K562 (cell line): ENCODE data around the gene GNRHR. TPM values are rescaled to one million over a fixed set of nuclear protein-coding genes. Genes with fewer than 3 reads are reported as not detected.

Source experiments
- BACH1 ChIP-seq: fragments of 200-800 bp; sonication (Bioruptor generic); IDR thresholded peaks from 2 replicates; pipeline ENCODE4 v1.6.1; 2016; ENCODE audit warnings: missing genetic modification characterization, missing compliant biosample characterization
- CBX5 ChIP-seq: IDR thresholded peaks from 2 replicates; pipeline ENCODE4 v1.6.1; 2014; ENCODE audit warnings: low read depth, borderline replicate concordance
- CXXC5 ChIP-seq: fragments of 250-450 bp; sonication (Bioruptor Pico); IDR thresholded peaks from 2 replicates; pipeline ENCODE4 v1.8.0; 2022; ENCODE audit warnings: inconsistent platforms, mild to moderate bottlenecking, moderate library complexity
- DACH1 ChIP-seq: fragments of 450-650 bp; IDR thresholded peaks from 2 replicates; pipeline ENCODE4 v1.6.1; 2018; ENCODE audit not compliant: partially characterized antibody
- EHMT2 ChIP-seq: fragments of 450-650 bp; IDR thresholded peaks from 2 replicates; pipeline ENCODE4 v1.6.1; 2018; ENCODE audit warnings: antibody characterized with exemption
- EP400 ChIP-seq: fragments of 450-650 bp; IDR thresholded peaks from 2 replicates; pipeline ENCODE4 v1.6.1; 2017; ENCODE audit warnings: antibody characterized with exemption, mild to moderate bottlenecking, moderate library complexity
- FOXK1 ChIP-seq: sonication (generic); formaldehyde crosslinking; IDR thresholded peaks from 2 replicates; pipeline ENCODE4 v1.8.0; 2022; ENCODE audit warnings: missing genetic modification reagents, mild to moderate bottlenecking, borderline replicate concordance
- GABPB1 ChIP-seq: sonication (generic); formaldehyde crosslinking; IDR thresholded peaks from 2 replicates; pipeline ENCODE4 v1.8.0; 2022; ENCODE audit warnings: mild to moderate bottlenecking, missing genetic modification reagents
- HCFC1 ChIP-seq: IDR thresholded peaks from 2 replicates; pipeline ENCODE4 v1.6.1; 2012; ENCODE audit warnings: low read depth, low read length, improper control_type of control experiment
- HOXB6 ChIP-seq: fragments of 250-450 bp; sonication (Bioruptor Pico); IDR thresholded peaks from 2 replicates; pipeline ENCODE4 v1.5.1; 2022; ENCODE audit warnings: mild to moderate bottlenecking, borderline replicate concordance
- KDM4B ChIP-seq, 2 experiments: fragments of 450-650 bp in 1 of 2; sonication (generic) in 1 of 2; IDR thresholded peaks; 2 replicates each; pipeline ENCODE4 v1.6.1; 2016 to 2017; ENCODE audit warnings: borderline replicate concordance in 2 of 2, antibody characterized with exemption in 1 of 2, low read depth in 1 of 2, mild to moderate bottlenecking in 1 of 2
- KLF1 ChIP-seq: fragments of 450-650 bp; IDR thresholded peaks from 2 replicates; pipeline ENCODE4 v1.6.1; 2016; ENCODE audit warnings: missing genetic modification characterization, missing compliant biosample characterization
- KLF10 ChIP-seq: fragments of 250-450 bp; sonication (Bioruptor Pico); IDR thresholded peaks from 2 replicates; pipeline ENCODE4 v1.6.1; 2021; ENCODE audit warnings: matching md5 sums
- KLF6 ChIP-seq: fragments of 250-450 bp; sonication (Bioruptor Pico); IDR thresholded peaks from 2 replicates; pipeline ENCODE4 v1.4.0; 2020; ENCODE audit warnings: mild to moderate bottlenecking, moderate library complexity, borderline replicate concordance
- MEIS2 ChIP-seq: fragments of 450-650 bp; IDR thresholded peaks from 2 replicates; pipeline ENCODE4 v1.6.1; 2014; ENCODE audit warnings: mild to moderate bottlenecking; ENCODE audit not compliant: partially characterized antibody
- POLR2H ChIP-seq: IDR thresholded peaks from 2 replicates; pipeline ENCODE4 v1.6.1; 2016; ENCODE audit warnings: missing genetic modification characterization, low read depth, mild to moderate bottlenecking, control low read depth, missing compliant biosample characterization, moderate library complexity
- SMAD1 ChIP-seq: fragments of 150-350 bp; IDR thresholded peaks from 2 replicates; pipeline ENCODE4 v1.6.1; 2014; ENCODE audit warnings: low read length, low read depth; ENCODE audit not compliant: partially characterized antibody
- SP1 ChIP-seq: sonication (generic); formaldehyde crosslinking; IDR thresholded peaks from 2 replicates; pipeline ENCODE4 v1.8.1; 2022; ENCODE audit warnings: mild to moderate bottlenecking, missing genetic modification reagents
- TGIF2 ChIP-seq: sonication (generic); formaldehyde crosslinking; IDR thresholded peaks from 2 replicates; pipeline ENCODE4 v1.8.1; 2022; ENCODE audit warnings: mild to moderate bottlenecking, missing genetic modification reagents, moderate library complexity
- YY1 ChIP-seq, 3 experiments: IDR thresholded peaks; 2 replicates each; pipeline ENCODE4 v1.6.1; 2011; ENCODE audit warnings: low read length in 2 of 3, mild to moderate bottlenecking in 2 of 3, moderate library complexity in 2 of 3, borderline replicate concordance in 1 of 3, control low read depth in 1 of 3, low read depth in 1 of 3; ENCODE audit not compliant: insufficient read depth in 3 of 3, insufficient replicate concordance in 2 of 3, control insufficient read depth in 1 of 3, insufficient read length in 1 of 3; ENCODE audit errors: extremely low read depth in 1 of 3
- ZFPM2 ChIP-seq: fragments of 250-450 bp; sonication (Bioruptor Pico); IDR thresholded peaks from 2 replicates; pipeline ENCODE4 v1.5.1; 2022; ENCODE audit warnings: mild to moderate bottlenecking
- ZNF143 ChIP-seq: sonication (generic); formaldehyde crosslinking; IDR thresholded peaks from 2 replicates; pipeline ENCODE4 v1.9.0; 2022; ENCODE audit warnings: mild to moderate bottlenecking, missing genetic modification reagents
- polyA plus RNA-seq, 8 experiments: library from polyadenylated mRNA; depleted of rRNA in 4 of 8; stranded (reverse) in 5 of 8; unstranded in 3 of 8; fragments of >200 nt; fragmentation: Nextera tagmentation in 2 of 8; fragmentation: Illumina TruSeq in 1 of 8; extraction: Ambion mirVana in 2 of 8; extraction: Trizol in 1 of 8; gene quantifications; 2 replicates each; pipeline versions ENCODE4 v1.2.1 to v1.2.3, GENCODE V29; 2011 to 2014; ENCODE audit warnings: inconsistent platforms in 1 of 8, missing spikeins in 1 of 8
- total RNA-seq, 7 experiments: library from RNA; depleted of rRNA in 6 of 7; stranded (reverse); fragments of >200 nt in 6 of 7; fragmentation: Illumina TruSeq in 2 of 7; extraction: Trizol in 2 of 7; gene quantifications; 2 replicates each; pipeline versions ENCODE4 v1.2.1 to v1.2.3, GENCODE V29; 2011 to 2021; ENCODE audit warnings: low replicate concordance in 1 of 7
- TF ChIP-seq, protein P1 (sequence below): sonication (generic); formaldehyde crosslinking; IDR thresholded peaks from 2 replicates; pipeline ENCODE4 v1.8.1; 2023; ENCODE audit warnings: mild to moderate bottlenecking, missing genetic modification reagents, moderate library complexity
- TF ChIP-seq, protein P2 (sequence below): fragments of 450-650 bp; IDR thresholded peaks from 2 replicates; pipeline ENCODE4 v1.6.1; 2016; ENCODE audit warnings: low read depth, mild to moderate bottlenecking, moderate library complexity
- TF ChIP-seq, protein P3 (sequence below): sonication (generic); formaldehyde crosslinking; IDR thresholded peaks from 2 replicates; pipeline ENCODE4 v1.8.1; 2023; ENCODE audit warnings: mild to moderate bottlenecking, missing genetic modification reagents

Gene GNRHR
- total and polyA plus RNA-seq, 9 of the 15 experiments (the other 6 are each of a cell fraction or from before 2014, with no cell fraction given): 0.06 to 0.13 TPM; not detected in 7

DNA sequence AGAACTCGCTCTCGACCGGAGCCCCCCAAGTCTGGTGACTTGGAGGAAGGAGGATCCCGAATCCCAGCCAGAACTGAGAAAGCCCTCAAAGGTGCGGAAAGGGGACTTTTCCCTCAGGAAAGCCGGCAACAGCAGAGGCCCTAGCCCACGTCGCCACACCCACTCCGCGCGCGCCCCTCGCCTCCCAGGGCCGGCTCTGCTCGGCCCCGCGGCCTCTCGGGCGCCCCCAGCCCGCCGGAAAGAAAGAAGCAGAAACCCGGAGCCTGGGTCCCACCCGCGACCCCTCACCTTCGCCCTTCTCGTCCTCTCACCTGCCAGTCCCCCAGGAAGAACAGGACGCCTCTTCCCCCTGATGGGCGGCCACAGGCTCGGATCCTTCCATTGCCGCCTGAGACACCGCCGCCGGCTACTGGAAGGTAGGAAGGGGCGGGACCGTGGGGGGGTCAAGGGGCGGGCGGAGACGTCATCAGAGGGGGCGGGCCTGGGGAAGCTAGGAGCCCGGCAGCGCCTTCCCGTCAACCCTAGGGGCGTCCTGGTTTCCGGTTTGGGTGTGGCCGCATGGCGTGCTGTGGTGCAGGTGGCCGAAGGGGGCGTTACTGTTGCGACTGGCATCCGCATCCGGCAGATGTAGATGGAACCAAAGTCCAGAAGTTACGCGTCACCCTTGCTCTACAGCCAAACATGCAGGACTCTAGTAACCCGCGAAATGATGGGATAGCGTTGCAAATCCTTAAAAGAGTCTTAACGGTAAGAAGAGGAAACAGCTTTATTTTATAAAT lies 53.3 kb downstream of the GNRHR start, which contains the start of gene UBA6 (continued):
- TF ChIP-seq KLF6: peak; percentile 76; the same call in 1 of the 2 replicates
- TF ChIP-seq CXXC5 (CRISPR knock-in tag): peak; percentile 59
- no peak for TF ChIP-seq EHMT2
- no peak for TF ChIP-seq ZFPM2
- TF ChIP-seq KDM4B (IDR thresholded peaks at IDR 0.05; ENCODE audit: borderline replicate concordance in 2 of 2, low read depth in 1 of 2): 0 out of 4 replicates have a peak, but pooled peaks of 1 of the 2 experiments have one; percentile 41
- no peak for TF ChIP-seq HOXB6 (CRISPR knock-in tag)
- peak in 2 of 3 experiments; percentile 71 to 82 for TF ChIP-seq YY1 (IDR thresholded peaks at IDR 0.05; ENCODE audit: borderline replicate concordance in 1 of 3, control insufficient read depth in 1 of 3, extremely low read depth in 1 of 3, insufficient read depth in 3 of 3, insufficient read length in 1 of 3, insufficient replicate concordance in 2 of 3, low read depth in 1 of 3, low read length in 2 of 3)
- no peak for TF ChIP-seq CBX5
- TF ChIP-seq FOXK1 (CRISPR knock-in tag): 0 out of 2 replicates have a peak, but pooled peaks have one; percentile 25
- peak; percentile 95 for TF ChIP-seq GABPB1 (CRISPR knock-in tag)
- TF ChIP-seq, protein P1, sequence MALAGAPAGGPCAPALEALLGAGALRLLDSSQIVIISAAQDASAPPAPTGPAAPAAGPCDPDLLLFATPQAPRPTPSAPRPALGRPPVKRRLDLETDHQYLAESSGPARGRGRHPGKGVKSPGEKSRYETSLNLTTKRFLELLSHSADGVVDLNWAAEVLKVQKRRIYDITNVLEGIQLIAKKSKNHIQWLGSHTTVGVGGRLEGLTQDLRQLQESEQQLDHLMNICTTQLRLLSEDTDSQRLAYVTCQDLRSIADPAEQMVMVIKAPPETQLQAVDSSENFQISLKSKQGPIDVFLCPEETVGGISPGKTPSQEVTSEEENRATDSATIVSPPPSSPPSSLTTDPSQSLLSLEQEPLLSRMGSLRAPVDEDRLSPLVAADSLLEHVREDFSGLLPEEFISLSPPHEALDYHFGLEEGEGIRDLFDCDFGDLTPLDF (CRISPR knock-in tag): 0 out of 2 replicates have a peak, but pooled peaks have one; percentile 31
- TF ChIP-seq KLF10 (CRISPR knock-in tag): no peak
- TF ChIP-seq HCFC1: peak; percentile 76
- TF ChIP-seq ZNF143 (CRISPR knock-in tag): peak; percentile 49; the same call in 1 of the 2 replicates
- TF ChIP-seq, protein P2, sequence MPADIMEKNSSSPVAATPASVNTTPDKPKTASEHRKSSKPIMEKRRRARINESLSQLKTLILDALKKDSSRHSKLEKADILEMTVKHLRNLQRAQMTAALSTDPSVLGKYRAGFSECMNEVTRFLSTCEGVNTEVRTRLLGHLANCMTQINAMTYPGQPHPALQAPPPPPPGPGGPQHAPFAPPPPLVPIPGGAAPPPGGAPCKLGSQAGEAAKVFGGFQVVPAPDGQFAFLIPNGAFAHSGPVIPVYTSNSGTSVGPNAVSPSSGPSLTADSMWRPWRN: 0 out of 2 replicates have a peak, but pooled peaks have one; percentile 19
- TF ChIP-seq BACH1 (tag): no peak
- TF ChIP-seq, protein P3, sequence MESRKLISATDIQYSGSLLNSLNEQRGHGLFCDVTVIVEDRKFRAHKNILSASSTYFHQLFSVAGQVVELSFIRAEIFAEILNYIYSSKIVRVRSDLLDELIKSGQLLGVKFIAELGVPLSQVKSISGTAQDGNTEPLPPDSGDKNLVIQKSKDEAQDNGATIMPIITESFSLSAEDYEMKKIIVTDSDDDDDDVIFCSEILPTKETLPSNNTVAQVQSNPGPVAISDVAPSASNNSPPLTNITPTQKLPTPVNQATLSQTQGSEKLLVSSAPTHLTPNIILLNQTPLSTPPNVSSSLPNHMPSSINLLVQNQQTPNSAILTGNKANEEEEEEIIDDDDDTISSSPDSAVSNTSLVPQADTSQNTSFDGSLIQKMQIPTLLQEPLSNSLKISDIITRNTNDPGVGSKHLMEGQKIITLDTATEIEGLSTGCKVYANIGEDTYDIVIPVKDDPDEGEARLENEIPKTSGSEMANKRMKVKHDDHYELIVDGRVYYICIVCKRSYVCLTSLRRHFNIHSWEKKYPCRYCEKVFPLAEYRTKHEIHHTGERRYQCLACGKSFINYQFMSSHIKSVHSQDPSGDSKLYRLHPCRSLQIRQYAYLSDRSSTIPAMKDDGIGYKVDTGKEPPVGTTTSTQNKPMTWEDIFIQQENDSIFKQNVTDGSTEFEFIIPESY (CRISPR knock-in tag): peak; percentile 39; the same call in 1 of the 2 replicates
- TF ChIP-seq KLF1: 0 out of 2 replicates have a peak, but pooled peaks have one; percentile 72
- TF ChIP-seq MEIS2: peak; percentile 33
- peak; percentile 48 for TF ChIP-seq SMAD1
- TF ChIP-seq SP1: peak; percentile 83
- peak; percentile 89 for TF ChIP-seq POLR2H
- peak; percentile 96 for TF ChIP-seq EP400
- TF ChIP-seq TGIF2 (CRISPR knock-in tag): no peak
- TF ChIP-seq DACH1: no peak
